Stimulated activated memory B cell treated with anti-CD40 and anti-IgM and Interleukin-4, amounts not matched to agents 10 μg/mL and 1 μg/mL and 100 μg/mL, for 72 hours (primary cell): Measurements from ENCODE around the gene DNAJC9.

Experiments used
- ATAC-seq: fragments of 150-1000 bp; cut with Tn5 transposase; 2 replicates; pipeline ENCODE4 v1.10.0; 2021
- H3K27ac Mint-ChIP-seq: one replicate; pipeline ENCODE4 v1.8.0; 2022; ENCODE audit warnings: mild to moderate bottlenecking, mixed read lengths
- H3K27me3 Mint-ChIP-seq: one replicate; pipeline ENCODE4 v1.8.0; 2022; ENCODE audit warnings: mixed read lengths
- H3K36me3 Mint-ChIP-seq: one replicate; pipeline ENCODE4 v1.8.0; 2022; ENCODE audit warnings: mixed read lengths
- H3K4me1 Mint-ChIP-seq: one replicate; pipeline ENCODE4 v1.8.0; 2022; ENCODE audit warnings: mixed read lengths
- H3K4me3 Mint-ChIP-seq: one replicate; pipeline ENCODE4 v1.8.0; 2022; ENCODE audit warnings: mild to moderate bottlenecking, moderate library complexity, mixed read lengths
- H3K9me3 Mint-ChIP-seq: one replicate; pipeline ENCODE4 v1.8.0; 2022; ENCODE audit warnings: mixed read lengths

Gene DNAJC9

GRCh38 chr10:73251683-73252444 is 4.8 kb upstream of the DNAJC9 start:
- peak; percentile 81 for ATAC-seq
- H3K27ac Mint-ChIP-seq, result peak overlapping the region; percentile 95
- peak overlapping the region; percentile 97 for H3K4me3 Mint-ChIP-seq
- H3K27me3 Mint-ChIP-seq, result no peaks in the 10 kb centered on the region
- H3K36me3 Mint-ChIP-seq, result peaks cover 17% of the 10 kb centered on the region
- no peaks in the 10 kb centered on the region for H3K9me3 Mint-ChIP-seq
- H3K4me1 Mint-ChIP-seq, result peaks cover 47% of the 10 kb centered on the region

DNA sequence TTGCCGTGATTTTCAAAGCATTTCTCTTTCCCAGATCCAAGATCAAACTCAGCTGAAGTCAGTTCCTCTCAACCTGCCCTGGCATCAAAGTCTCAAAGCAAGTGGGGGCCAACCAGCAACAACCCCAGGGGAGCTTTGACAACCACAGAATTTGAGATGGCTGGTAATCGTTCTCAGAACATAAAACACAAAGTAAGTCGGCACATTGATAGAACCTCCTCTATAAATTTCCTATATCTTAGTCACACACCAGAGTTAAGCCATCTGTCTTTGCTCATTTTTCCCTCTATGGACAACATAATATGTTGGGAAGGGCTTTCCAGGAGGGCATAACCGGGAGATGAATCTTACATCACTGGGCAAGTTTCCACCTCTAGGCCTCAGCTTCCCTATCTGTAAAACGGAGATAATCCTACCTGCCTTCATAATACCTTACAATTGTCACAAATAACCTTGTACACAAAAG is 1.2 kb upstream of the DNAJC9 start:
- no peaks in the 10 kb centered on the region for H3K9me3 Mint-ChIP-seq
- H3K4me1 Mint-ChIP-seq, result peaks cover 74% of the 10 kb centered on the region
- peak overlapping the region; percentile 95 for H3K27ac Mint-ChIP-seq
- no peak for ATAC-seq
- H3K27me3 Mint-ChIP-seq, result no peaks in the 10 kb centered on the region
- peaks cover 32% of the 10 kb centered on the region for H3K36me3 Mint-ChIP-seq
- H3K4me3 Mint-ChIP-seq, result peak overlapping the region; percentile 94

- H3K9me3 Mint-ChIP-seq, result no peaks in the 10 kb centered on the region
- peaks cover 38% of the 10 kb centered on the region for H3K36me3 Mint-ChIP-seq
- ATAC-seq, result no peak
- H3K4me3 Mint-ChIP-seq, result peak overlapping the region; percentile 94
- H3K27ac Mint-ChIP-seq, result peak overlapping the region; percentile 95
- H3K27me3 Mint-ChIP-seq, result no peaks in the 10 kb centered on the region
- peaks cover 74% of the 10 kb centered on the region for H3K4me1 Mint-ChIP-seq
Observed at GRCh38 chr10:73247509-73248258, 629 bp upstream of the DNAJC9 start.

GRCh38 chr10:73246322-73246645 is 771 bp downstream of the DNAJC9 start:
- Mint-ChIP-seq H3K27ac (peak overlapping the region; percentile 95), H3K27me3 (no peaks in the 10 kb centered on the region), H3K36me3 (peaks cover 38% of the 10 kb centered on the region), H3K9me3 (no peaks in the 10 kb centered on the region), H3K4me3 (peak overlapping the region; percentile 94), H3K4me1 (peaks cover 64% of the 10 kb centered on the region)
- ATAC-seq, result no peak

- H3K27ac Mint-ChIP-seq, result peak overlapping the region; percentile 76
- peak overlapping the region; percentile 56 for H3K4me3 Mint-ChIP-seq
Observed at GRCh38 chr10:73244866-73245477, 2.1 kb downstream of the DNAJC9 start.

GRCh38 chr10:73239908-73240307 is 7.1 kb downstream of the DNAJC9 start:
- ATAC-seq, result no peak
- H3K4me1 Mint-ChIP-seq, result peaks cover 7% of the 10 kb centered on the region
- H3K9me3 Mint-ChIP-seq, result no peaks in the 10 kb centered on the region
- H3K27ac Mint-ChIP-seq, result no peak overlapping the region
- peaks cover 37% of the 10 kb centered on the region for H3K36me3 Mint-ChIP-seq
- H3K4me3 Mint-ChIP-seq, result no peak overlapping the region
- H3K27me3 Mint-ChIP-seq, result no peaks in the 10 kb centered on the region

More at GRCh38 chr10:73244866-73245477, 2.1 kb downstream of the DNAJC9 start:
- ATAC-seq, result no peak
- no peaks in the 10 kb centered on the region for H3K27me3 Mint-ChIP-seq
- peaks cover 51% of the 10 kb centered on the region for H3K4me1 Mint-ChIP-seq
- peaks cover 34% of the 10 kb centered on the region for H3K36me3 Mint-ChIP-seq
- no peaks in the 10 kb centered on the region for H3K9me3 Mint-ChIP-seq

- Mint-ChIP-seq H3K27me3 (no peaks in the 10 kb centered on the region), H3K36me3 (peaks cover 37% of the 10 kb centered on the region), H3K9me3 (no peaks in the 10 kb centered on the region), H3K27ac (no peak overlapping the region), H3K4me1 (no peaks in the 10 kb centered on the region), H3K4me3 (no peak overlapping the region)
- no peak for ATAC-seq
Observed at GRCh38 chr10:73238990-73239566, 8.0 kb downstream of the DNAJC9 start.

- no peak for ATAC-seq
- Mint-ChIP-seq H3K36me3 (peaks cover 37% of the 10 kb centered on the region), H3K4me1 (no peaks in the 10 kb centered on the region), H3K27ac (no peak overlapping the region), H3K9me3 (no peaks in the 10 kb centered on the region), H3K4me3 (no peak overlapping the region), H3K27me3 (no peaks in the 10 kb centered on the region)
Observed at GRCh38 chr10:73234695-73235094, 12.4 kb downstream of the DNAJC9 start.

DNA sequence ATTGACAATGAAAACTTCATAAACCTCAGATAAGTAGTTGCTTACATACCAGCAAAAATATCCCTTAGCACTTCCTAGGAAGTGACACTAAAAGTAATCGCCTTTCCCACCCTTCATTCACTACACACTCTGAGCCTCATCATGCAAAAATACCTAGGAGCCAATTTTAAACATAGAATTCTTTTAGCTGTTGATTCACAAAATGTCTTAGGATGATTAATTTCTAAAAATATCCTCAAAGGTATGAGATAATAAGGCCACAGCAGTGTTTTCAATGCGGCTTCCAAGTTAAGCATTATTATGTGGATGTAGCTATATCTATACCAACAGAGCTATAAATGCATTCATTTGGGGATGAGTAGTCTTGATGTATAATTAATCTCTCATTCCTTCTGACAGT is 13.2 kb downstream of the DNAJC9 start:
- ATAC-seq, result no peak
- Mint-ChIP-seq H3K36me3 (peaks cover 37% of the 10 kb centered on the region), H3K27ac (no peak overlapping the region), H3K4me3 (no peak overlapping the region), H3K27me3 (no peaks in the 10 kb centered on the region), H3K4me1 (no peaks in the 10 kb centered on the region), H3K9me3 (no peaks in the 10 kb centered on the region)

DNA sequence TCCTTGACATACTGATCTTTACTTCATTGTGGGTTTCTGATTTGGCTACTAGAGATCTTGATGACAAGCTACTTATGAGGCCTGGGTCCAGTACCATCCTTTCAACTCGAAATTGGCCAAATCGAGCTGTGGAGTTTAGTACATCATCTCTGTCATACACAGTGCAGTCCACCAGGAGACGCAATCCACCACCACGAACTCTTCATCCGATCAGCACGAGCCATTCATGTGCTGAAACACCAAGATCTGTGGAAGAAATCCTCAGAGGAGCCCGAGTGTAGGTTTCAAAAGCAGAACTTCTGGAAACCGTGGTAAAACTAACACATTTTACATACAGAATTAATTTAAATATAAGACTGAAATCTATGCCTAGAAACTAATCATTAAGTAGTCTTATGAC is 14.2 kb downstream of the DNAJC9 start:
- Mint-ChIP-seq H3K36me3 (peaks cover 37% of the 10 kb centered on the region), H3K27ac (no peak overlapping the region), H3K4me1 (no peaks in the 10 kb centered on the region)

DNA sequence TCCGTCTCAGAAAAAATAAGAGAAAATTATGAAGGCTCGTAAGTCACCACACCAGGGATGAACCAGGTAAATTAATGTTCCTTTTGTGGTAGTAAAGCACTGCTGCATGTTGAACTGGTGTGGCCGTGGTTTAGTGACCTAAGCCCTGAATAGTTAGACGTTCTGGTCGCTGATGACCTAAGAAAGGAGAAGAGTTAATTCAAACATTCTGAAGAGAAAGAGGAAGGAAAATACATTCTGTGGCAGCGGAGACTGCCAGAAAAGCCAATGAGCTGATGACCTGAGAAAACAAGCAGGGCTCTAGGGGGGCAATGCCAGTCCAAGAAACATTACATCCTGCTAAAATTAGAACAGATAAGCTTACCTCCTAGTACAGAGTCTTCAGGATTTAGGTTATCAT is 17.5 kb downstream of the DNAJC9 start:
- Mint-ChIP-seq H3K9me3 (no peaks in the 10 kb centered on the region), H3K4me1 (no peaks in the 10 kb centered on the region), H3K27me3 (no peaks in the 10 kb centered on the region), H3K36me3 (peaks cover 29% of the 10 kb centered on the region), H3K27ac (no peak overlapping the region), H3K4me3 (no peak overlapping the region)
- ATAC-seq, result no peak

More for the DNA sequence above, 14.2 kb downstream of the DNAJC9 start:
- H3K27me3 Mint-ChIP-seq, result no peaks in the 10 kb centered on the region
- ATAC-seq, result no peak
- H3K9me3 Mint-ChIP-seq, result no peaks in the 10 kb centered on the region
- H3K4me3 Mint-ChIP-seq, result no peak overlapping the region

- H3K4me1 Mint-ChIP-seq, result no peaks in the 10 kb centered on the region
- H3K36me3 Mint-ChIP-seq, result peaks cover 19% of the 10 kb centered on the region
- ATAC-seq, result no peak
Observed at GRCh38 chr10:73228247-73228646, 18.8 kb downstream of the DNAJC9 start.

GRCh38 chr10:73226663-73227062 is 20.4 kb downstream of the DNAJC9 start:
- H3K9me3 Mint-ChIP-seq, result no peaks in the 10 kb centered on the region
- no peaks in the 10 kb centered on the region for H3K4me1 Mint-ChIP-seq
- no peaks in the 10 kb centered on the region for H3K27me3 Mint-ChIP-seq
- H3K36me3 Mint-ChIP-seq, result peaks cover 24% of the 10 kb centered on the region
- H3K4me3 Mint-ChIP-seq, result no peak overlapping the region
- ATAC-seq, result no peak
- H3K27ac Mint-ChIP-seq, result no peak overlapping the region

More at GRCh38 chr10:73228247-73228646, 18.8 kb downstream of the DNAJC9 start:
- no peaks in the 10 kb centered on the region for H3K27me3 Mint-ChIP-seq
- H3K4me3 Mint-ChIP-seq, result no peak overlapping the region
- H3K9me3 Mint-ChIP-seq, result no peaks in the 10 kb centered on the region
- H3K27ac Mint-ChIP-seq, result no peak overlapping the region

DNA sequence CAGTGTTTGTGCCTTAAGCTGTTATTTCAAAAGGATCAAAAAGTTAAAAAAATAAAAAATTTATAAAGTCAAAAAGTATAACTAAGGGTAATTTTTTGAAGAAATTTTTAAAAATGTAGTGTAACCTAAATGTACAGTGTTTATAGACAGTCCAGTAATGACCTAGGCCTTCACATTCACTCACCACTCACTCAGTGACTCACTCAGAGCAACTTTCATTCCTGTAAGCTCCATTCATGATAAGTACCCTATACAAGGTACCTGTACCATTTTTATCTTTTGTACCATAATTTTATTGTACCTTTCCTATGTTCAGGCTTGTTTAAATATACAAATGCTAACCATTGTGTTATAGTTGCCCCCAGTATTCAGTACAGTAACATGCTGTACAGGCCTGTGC is 21.5 kb downstream of the DNAJC9 start:
- Mint-ChIP-seq H3K9me3 (no peaks in the 10 kb centered on the region), H3K36me3 (peaks cover 18% of the 10 kb centered on the region), H3K4me3 (no peak overlapping the region), H3K4me1 (no peaks in the 10 kb centered on the region), H3K27ac (no peak overlapping the region), H3K27me3 (no peaks in the 10 kb centered on the region)
- ATAC-seq, result no peak

GRCh38 chr10:73220989-73221388 is 26.1 kb downstream of the DNAJC9 start:
- no peak for ATAC-seq
- Mint-ChIP-seq H3K27me3 (no peaks in the 10 kb centered on the region), H3K9me3 (peaks cover 2% of the 10 kb centered on the region), H3K4me1 (no peaks in the 10 kb centered on the region), H3K27ac (no peak overlapping the region), H3K4me3 (no peak overlapping the region), H3K36me3 (peaks cover 35% of the 10 kb centered on the region)
